CD14-positive monocyte (primary cell): ENCODE results near the gene BATF3. TPM values are rescaled to one million over a fixed set of nuclear protein-coding genes. Genes with fewer than 3 reads are reported as not detected.

ENCODE experiments used
- DNase-seq, 3 donors: peaks; one replicate each; pipeline ENCODE4 v3.0.0-alpha.2; 2011 to 2022
- H2AFZ ChIP-seq: 2 replicates; pipeline ENCODE4 v1.6.0; 2012; ENCODE audit warnings: mild to moderate bottlenecking, low read depth, low read length, inconsistent platforms; ENCODE audit not compliant: insufficient read depth, poor library complexity, severe bottlenecking
- H3K27ac ChIP-seq, 2 donors: 1 replicate in 1 of 2; 2 replicates in 1 of 2; pipeline ENCODE4 v1.5.1; 2012 to 2013; ENCODE audit warnings: low read length in 2 of 2, control low read depth in 1 of 2, inconsistent platforms in 1 of 2, low read depth in 1 of 2, mild to moderate bottlenecking in 1 of 2
- H3K27me3 ChIP-seq, 2 donors: one replicate each; pipeline versions ENCODE4 v1.6.0 to v1.6.1; 2011 to 2013; ENCODE audit warnings: low read length in 2 of 2; ENCODE audit not compliant: control insufficient read depth in 2 of 2, insufficient read depth in 2 of 2
- H3K36me3 ChIP-seq, 2 donors: replicated peaks in 1 of 2; 1 replicate in 1 of 2; 2 replicates in 1 of 2; pipeline versions ENCODE4 v1.5.1 to v1.6.1; 2012 to 2013; ENCODE audit warnings: low read length in 2 of 2, control low read depth in 1 of 2, inconsistent platforms in 1 of 2, mild to moderate bottlenecking in 1 of 2; ENCODE audit not compliant: insufficient read depth in 2 of 2, control insufficient read depth in 1 of 2
- H3K4me1 ChIP-seq, 2 donors: 1 replicate in 1 of 2; 2 replicates in 1 of 2; pipeline versions ENCODE4 v1.5.1 to v1.6.1; 2012 to 2013; ENCODE audit warnings: low read length in 2 of 2, control low read depth in 1 of 2, inconsistent platforms in 1 of 2, mild to moderate bottlenecking in 1 of 2, moderate library complexity in 1 of 2; ENCODE audit not compliant: insufficient read depth in 2 of 2, control insufficient read depth in 1 of 2
- H3K4me2 ChIP-seq: replicated peaks from 2 replicates; pipeline ENCODE3; 2012; ENCODE audit warnings: low read length, moderate library complexity, mild to moderate bottlenecking; ENCODE audit not compliant: poor library complexity, severe bottlenecking; ENCODE audit errors: extremely low read depth
- H3K4me3 ChIP-seq, 3 experiments: fragments of 200-600 bp in 1 of 3; sonication (generic) in 1 of 3; replicated peaks in 1 of 3; 1 replicate in 2 of 3; 2 replicates in 1 of 3; pipeline ENCODE4 v1.5.1; 2011 to 2013; ENCODE audit warnings: low read length in 3 of 3, mild to moderate bottlenecking in 3 of 3, control low read depth in 2 of 3, low read depth in 2 of 3, inconsistent platforms in 1 of 3, moderate library complexity in 1 of 3
- H3K79me2 ChIP-seq: 2 replicates; pipeline ENCODE4 v1.6.0; 2012; ENCODE audit warnings: mild to moderate bottlenecking, control low read depth, inconsistent platforms, low read length, moderate library complexity; ENCODE audit not compliant: insufficient read depth
- H3K9ac ChIP-seq: 2 replicates; pipeline ENCODE4 v1.6.0; 2017; ENCODE audit warnings: low read length, mild to moderate bottlenecking; ENCODE audit not compliant: insufficient read depth, poor library complexity, severe bottlenecking
- H3K9me3 ChIP-seq, 2 donors: replicated peaks in 1 of 2; 1 replicate in 1 of 2; 2 replicates in 1 of 2; pipeline versions ENCODE4 v1.5.1 to v1.6.1; 2012 to 2013; ENCODE audit warnings: low read length in 2 of 2, control low read depth in 1 of 2; ENCODE audit not compliant: control insufficient read depth in 1 of 2, insufficient read depth in 1 of 2
- H4K20me1 ChIP-seq: 2 replicates; pipeline ENCODE4 v1.6.0; 2012; ENCODE audit warnings: mild to moderate bottlenecking, low read length, control low read depth, moderate library complexity; ENCODE audit not compliant: insufficient read depth
- H3K27ac Mint-ChIP-seq, 7 donors: one replicate each; pipeline ENCODE4 v1.8.0; 2020; ENCODE audit warnings: mild to moderate bottlenecking in 7 of 7, mixed read lengths in 7 of 7, moderate library complexity in 6 of 7, inconsistent platforms in 2 of 7
- H3K27me3 Mint-ChIP-seq, 3 donors: one replicate each; pipeline ENCODE4 v1.8.0; 2021 to 2022; ENCODE audit warnings: low read depth in 3 of 3, mild to moderate bottlenecking in 3 of 3, mixed read lengths in 3 of 3, moderate library complexity in 3 of 3, inconsistent platforms in 1 of 3
- H3K36me3 Mint-ChIP-seq, 2 donors: one replicate each; pipeline ENCODE4 v1.8.0; 2020; ENCODE audit warnings: mixed read lengths in 2 of 2, inconsistent platforms in 1 of 2, mild to moderate bottlenecking in 1 of 2
- H3K4me1 Mint-ChIP-seq: one replicate; pipeline ENCODE4 v1.8.0; 2020; ENCODE audit warnings: mild to moderate bottlenecking, mixed read lengths
- H3K4me3 Mint-ChIP-seq, 2 donors: one replicate each; pipeline ENCODE4 v1.8.0; 2020; ENCODE audit warnings: mild to moderate bottlenecking in 2 of 2, mixed read lengths in 2 of 2, moderate library complexity in 1 of 2
- H3K9me3 Mint-ChIP-seq, 7 donors: one replicate each; pipeline ENCODE4 v1.8.0; 2020 to 2022; ENCODE audit warnings: mixed read lengths in 7 of 7, mild to moderate bottlenecking in 6 of 7, moderate library complexity in 6 of 7, inconsistent platforms in 2 of 7
- WGBS: methylation state at CpG from one replicate; pipeline ENCODE4 v1.1.5; 2013; ENCODE audit warnings: missing lambda C conversion rate; ENCODE audit not compliant: insufficient coverage; 5-methylcytosine and 5-hydroxymethylcytosine counted together
- intact Hi-C, 2 donors: fragments of 100-400 bp; cut with micrococcal nuclease; formaldehyde crosslinking; loops; one replicate each; pipeline versions ENCODE4 v1.15.0 to v1.15.1; 2023
- polyA plus RNA-seq, 3 donors: library from polyadenylated mRNA; depleted of rRNA in 1 of 3; unstranded in 2 of 3; stranded (reverse) in 1 of 3; fragments of 300-500 nt in 2 of 3; fragments of >200 nt in 1 of 3; fragmentation: Illumina TruSeq in 2 of 3; gene quantifications; 1 replicate in 2 of 3; 2 replicates in 1 of 3; pipeline ENCODE4 v1.2.3, GENCODE V29; 2012 to 2021
- TF ChIP-seq, protein P1 (sequence below): fragments of 200-600 bp; IDR thresholded peaks from one replicate; pipeline ENCODE4 v1.8.0; 2022; ENCODE audit warnings: antibody characterized with exemption, mild to moderate bottlenecking

The BATF3 gene
- polyA plus RNA-seq, 3 donors = 9.3 to 34.7 (median 15.1) TPM

GRCh38 chr1:212733109-212733508, 33.5 kb upstream of the BATF3 start:
- no peaks in the 10 kb centered on the region for H3K9me3 Mint-ChIP-seq
- no peak overlapping the region for H3K4me3 Mint-ChIP-seq
- Histone ChIP-seq H3K4me1 (no peaks in the 10 kb centered on the region), H3K27me3 (no peaks in the 10 kb centered on the region), H4K20me1 (no peaks in the 10 kb centered on the region), H2AFZ (no peak overlapping the region), H3K4me2 (no peak overlapping the region), H3K4me3 (no peak overlapping the region), H3K9ac (no peak overlapping the region), H3K79me2 (no peaks in the 10 kb centered on the region), H3K36me3 (peaks cover 8 to 54% of the 10 kb centered on the region in 2 donors), H3K27ac (no peak overlapping the region), H3K9me3 (no peaks in the 10 kb centered on the region)
- H3K36me3 Mint-ChIP-seq = peaks cover 33 to 42% of the 10 kb centered on the region in 2 donors
- no peaks in the 10 kb centered on the region for H3K27me3 Mint-ChIP-seq
- intact Hi-C loops = no loop called here
- H3K27ac Mint-ChIP-seq = no peak overlapping the region
- WGBS = 100% methylated on average over 2 of the region's 8 CpGs
- no peak for DNase-seq
- TF ChIP-seq, protein P1, sequence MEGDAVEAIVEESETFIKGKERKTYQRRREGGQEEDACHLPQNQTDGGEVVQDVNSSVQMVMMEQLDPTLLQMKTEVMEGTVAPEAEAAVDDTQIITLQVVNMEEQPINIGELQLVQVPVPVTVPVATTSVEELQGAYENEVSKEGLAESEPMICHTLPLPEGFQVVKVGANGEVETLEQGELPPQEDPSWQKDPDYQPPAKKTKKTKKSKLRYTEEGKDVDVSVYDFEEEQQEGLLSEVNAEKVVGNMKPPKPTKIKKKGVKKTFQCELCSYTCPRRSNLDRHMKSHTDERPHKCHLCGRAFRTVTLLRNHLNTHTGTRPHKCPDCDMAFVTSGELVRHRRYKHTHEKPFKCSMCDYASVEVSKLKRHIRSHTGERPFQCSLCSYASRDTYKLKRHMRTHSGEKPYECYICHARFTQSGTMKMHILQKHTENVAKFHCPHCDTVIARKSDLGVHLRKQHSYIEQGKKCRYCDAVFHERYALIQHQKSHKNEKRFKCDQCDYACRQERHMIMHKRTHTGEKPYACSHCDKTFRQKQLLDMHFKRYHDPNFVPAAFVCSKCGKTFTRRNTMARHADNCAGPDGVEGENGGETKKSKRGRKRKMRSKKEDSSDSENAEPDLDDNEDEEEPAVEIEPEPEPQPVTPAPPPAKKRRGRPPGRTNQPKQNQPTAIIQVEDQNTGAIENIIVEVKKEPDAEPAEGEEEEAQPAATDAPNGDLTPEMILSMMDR = no peak
- peaks cover 1% of the 10 kb centered on the region for H3K4me1 Mint-ChIP-seq

DNA sequence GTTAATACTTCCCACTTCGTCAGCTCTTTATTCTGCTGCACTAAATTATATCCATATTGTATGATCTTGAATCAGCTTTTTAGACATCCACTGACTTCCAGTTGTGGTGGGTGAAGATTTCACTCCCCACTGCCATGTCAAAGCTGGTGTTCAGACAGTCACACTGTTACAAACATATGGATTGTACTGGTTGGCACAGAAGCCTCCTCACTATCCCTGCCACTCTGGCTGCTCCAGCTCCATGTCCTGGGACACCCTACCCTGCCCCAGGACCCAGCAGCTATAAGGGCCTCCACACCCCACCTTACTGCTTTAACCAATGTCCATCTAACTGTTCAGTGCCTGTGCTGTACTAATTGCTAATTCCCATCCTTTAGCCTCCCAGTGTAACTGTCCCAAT, 32.0 kb upstream of the BATF3 start:
- no peak for DNase-seq
- peaks cover 5% of the 10 kb centered on the region for H3K4me1 Mint-ChIP-seq
- H3K27ac Mint-ChIP-seq = no peak overlapping the region
- H3K9ac ChIP-seq = no peak overlapping the region
- no peaks in the 10 kb centered on the region for H3K9me3 Mint-ChIP-seq
- peaks cover 8 to 40% of the 10 kb centered on the region in 2 donors for H3K36me3 ChIP-seq
- H3K27ac ChIP-seq = no peak overlapping the region
- H3K27me3 ChIP-seq = no peaks in the 10 kb centered on the region
- no CpG with 5 or more reads among the region's 1 CpG for WGBS
- peaks cover 30 to 40% of the 10 kb centered on the region in 2 donors for H3K36me3 Mint-ChIP-seq
- H4K20me1 ChIP-seq = no peaks in the 10 kb centered on the region
- no peaks in the 10 kb centered on the region for H3K4me1 ChIP-seq
- TF ChIP-seq, protein P1 = no peak
- H3K27me3 Mint-ChIP-seq = no peaks in the 10 kb centered on the region
- H3K4me3 Mint-ChIP-seq = no peak overlapping the region
- no peaks in the 10 kb centered on the region for H3K79me2 ChIP-seq
- H3K4me2 ChIP-seq = no peak overlapping the region
- H3K9me3 ChIP-seq = no peaks in the 10 kb centered on the region
- intact Hi-C loops = no loop called here
- H3K4me3 ChIP-seq = no peak overlapping the region
- H2AFZ ChIP-seq = no peak overlapping the region
